GM21529 (cell line): ENCODE measurements around the gene SLC25A30.
"Not testable (repeated sequence)": the region's sequence is repeated elsewhere in the genome, so short reads cannot be mapped to it uniquely, and the experiment has no call there.

Experiments
- ATAC-seq: cut with Tn5 transposase; IDR thresholded peaks from one replicate; pipeline ENCODE4 v1.9.1; 2021; ENCODE audit not compliant: unreplicated experiment

The SLC25A30 gene

DNA sequence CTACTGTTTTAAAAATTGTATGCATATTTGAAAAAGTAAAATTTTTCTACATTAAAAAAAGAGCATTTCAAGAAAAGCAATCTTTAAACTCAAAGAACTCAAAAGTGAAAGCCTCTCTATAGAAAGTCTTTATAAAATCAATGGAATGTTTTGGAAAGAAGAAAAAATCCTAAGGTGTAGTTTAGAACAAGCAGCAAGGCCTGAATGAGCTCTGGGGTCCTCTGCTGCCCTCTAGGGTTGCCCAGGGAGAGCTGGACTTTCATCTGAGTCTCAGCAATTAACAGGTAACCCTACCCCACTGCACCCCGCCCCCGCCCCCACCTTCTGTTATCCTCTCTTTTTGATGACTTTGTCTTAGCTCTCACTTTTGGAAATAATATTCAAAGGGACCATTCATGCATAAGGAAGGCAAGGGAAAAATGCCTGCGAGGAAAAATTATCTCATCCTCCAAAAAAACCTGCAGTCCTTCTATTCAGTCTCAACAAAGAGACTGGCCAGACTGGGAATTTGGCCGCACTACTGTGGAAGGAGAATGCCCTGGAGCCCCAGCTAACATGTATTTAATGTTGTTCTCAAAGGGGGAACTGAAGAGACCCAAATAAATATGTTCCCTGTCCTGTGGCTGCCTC, 24.1 kb downstream of the SLC25A30 start:
- peak; percentile 57 for ATAC-seq

DNA sequence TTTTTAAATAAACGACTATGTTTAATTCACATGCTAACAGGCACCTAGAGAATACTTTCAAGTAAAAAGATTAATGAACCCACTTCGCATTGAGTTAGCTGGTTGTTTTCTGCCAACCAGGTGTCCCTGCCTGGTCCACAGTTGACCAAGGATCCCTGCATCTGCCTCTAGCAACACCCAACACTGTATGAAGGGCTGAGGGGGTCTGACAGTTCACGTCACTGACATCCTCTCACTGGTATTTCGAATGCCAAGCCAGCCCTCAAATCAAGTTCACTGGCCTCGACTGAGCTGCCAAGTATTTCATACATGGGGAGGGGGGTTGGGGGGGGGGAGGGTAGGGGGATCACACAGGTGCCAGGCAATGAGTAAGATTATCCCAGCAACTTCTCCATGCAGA, 25.4 kb downstream of the SLC25A30 start:
- no peak for ATAC-seq

- no peak for ATAC-seq
Observed at GRCh38 chr13:45391926-45392325, 26.2 kb downstream of the SLC25A30 start.

DNA sequence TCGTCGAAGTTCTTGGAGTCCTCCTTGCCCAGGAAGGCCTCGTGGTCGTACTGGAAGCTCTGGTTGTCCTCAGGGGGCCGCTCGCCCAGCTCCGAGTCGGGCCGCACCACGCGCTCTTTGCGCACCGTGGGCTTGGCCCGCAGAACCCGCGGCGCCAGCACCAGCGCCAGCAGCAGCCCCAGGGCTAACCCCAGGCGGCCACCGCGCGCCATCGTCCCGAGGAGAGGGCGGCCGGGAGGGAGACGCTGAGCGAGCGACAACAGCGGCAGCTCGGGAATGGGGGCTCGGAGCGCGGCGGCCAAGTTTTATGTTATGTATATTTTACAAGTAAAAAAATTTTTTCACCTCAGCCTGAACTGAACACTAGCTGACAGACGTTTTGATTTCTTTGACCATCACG, 27.0 kb downstream of the SLC25A30 start:
- ATAC-seq = not testable (repeated sequence)

- not testable (repeated sequence) for ATAC-seq
Observed at GRCh38 chr13:45390348-45390747, 27.8 kb downstream of the SLC25A30 start.

- no peak for ATAC-seq
Observed at GRCh38 chr13:45388664-45389063, 29.5 kb downstream of the SLC25A30 start.

DNA sequence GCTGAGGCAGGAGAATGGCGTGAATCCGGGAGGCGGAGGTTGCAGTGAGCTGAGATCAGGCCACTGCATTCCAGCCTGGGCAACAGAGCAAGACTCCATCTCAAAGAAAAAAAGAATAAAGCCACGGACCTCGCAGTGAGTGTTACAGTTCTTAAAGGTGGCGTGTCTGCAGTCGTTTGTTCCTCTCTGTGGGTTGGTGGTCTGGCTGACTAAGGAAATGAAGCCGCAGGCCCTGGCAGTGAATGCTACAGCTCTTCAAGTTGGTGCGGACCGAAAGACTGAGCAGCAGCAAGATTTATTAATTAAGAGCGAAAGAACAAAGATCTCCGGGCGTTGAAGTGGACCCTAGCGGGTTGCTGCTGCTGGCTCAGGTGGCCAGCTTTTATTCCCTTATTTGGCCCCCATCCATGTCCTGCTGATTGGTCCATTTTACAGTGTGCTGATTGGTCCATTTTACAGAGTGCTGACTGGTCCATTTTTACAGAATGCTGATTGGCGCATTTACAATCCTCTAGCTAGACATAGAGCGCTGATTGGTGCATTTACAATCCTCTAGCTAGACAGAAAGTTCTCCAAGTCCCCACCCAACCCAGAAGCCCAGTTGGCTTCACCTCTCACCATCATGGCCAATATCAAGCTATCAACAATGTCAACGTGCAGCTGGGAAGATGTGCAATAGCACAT, 31.1 kb downstream of the SLC25A30 start:
- not testable (repeated sequence) for ATAC-seq

- no peak for ATAC-seq
Observed at GRCh38 chr13:45385907-45386553, 32.1 kb downstream of the SLC25A30 start.

DNA sequence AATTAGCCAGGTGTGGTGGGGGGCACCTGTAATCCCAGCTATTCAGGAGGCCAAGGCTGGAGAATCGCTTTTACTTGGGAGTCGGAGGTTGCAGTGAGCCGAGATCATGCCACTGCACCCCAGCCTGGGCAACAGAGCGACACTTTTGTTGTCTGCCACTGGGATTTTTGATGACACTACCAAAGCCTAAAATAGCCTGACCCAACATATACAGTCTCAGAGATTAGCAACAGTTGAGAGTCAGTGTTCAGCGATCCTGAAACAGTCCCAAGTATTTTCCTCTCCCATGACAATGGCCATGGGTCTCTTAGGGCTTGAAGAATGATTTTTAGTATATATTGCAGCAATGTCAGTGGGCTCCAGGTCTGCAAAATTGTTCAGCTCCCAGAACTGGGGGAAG, 32.9 kb downstream of the SLC25A30 start:
- no peak for ATAC-seq

DNA sequence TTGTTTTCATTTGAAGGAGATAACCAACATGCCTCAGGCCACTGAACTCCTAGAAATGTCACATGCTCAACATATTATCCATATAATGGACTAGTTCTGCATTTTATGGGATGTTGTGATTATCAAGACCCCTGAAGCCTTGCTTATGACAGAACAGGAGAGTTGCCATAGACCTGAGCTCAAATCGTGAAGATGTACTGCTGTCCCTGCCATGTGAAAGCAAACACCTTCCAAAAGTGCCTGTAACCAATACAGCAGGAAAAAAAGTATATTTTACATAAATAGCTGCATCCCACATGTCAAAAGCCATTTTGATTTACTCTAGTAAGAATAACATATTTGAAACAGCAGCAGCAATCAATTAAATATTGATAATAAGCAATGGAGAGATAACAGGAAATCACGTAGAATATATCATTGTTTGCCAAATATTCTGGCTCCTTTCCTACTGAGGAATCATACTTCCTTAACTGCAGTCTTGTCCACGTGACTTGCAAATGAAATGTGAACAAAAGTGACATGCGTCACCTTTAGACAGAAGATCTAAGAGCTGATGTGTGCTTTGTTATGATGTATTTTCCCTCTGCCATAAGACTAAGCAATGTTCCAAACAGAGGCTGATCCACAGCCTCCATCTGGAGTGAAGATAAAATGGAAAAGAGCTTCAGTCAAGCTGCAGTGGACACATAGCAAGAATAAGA, 33.5 kb downstream of the SLC25A30 start:
- no peak for ATAC-seq

DNA sequence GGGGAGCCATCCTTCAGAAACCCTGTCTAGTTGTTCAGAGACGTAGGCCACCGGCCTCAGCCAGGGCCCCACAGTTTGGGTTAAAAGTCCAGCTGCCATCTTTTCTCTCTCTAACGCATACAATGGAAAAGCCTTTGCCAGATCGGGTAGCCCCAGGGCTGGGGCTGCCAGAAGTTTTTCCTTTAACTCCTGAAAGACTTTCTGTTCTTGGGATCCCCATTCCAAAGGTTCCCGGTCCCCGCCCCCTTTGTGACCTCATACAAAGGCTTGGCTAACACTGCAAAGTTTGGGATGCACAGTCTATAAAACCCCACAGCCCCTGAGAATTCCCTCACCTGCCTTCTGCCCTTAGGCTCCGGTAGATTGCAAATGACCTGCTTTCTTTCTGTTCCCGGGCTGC, 35.4 kb downstream of the SLC25A30 start:
- not testable (repeated sequence) for ATAC-seq

DNA sequence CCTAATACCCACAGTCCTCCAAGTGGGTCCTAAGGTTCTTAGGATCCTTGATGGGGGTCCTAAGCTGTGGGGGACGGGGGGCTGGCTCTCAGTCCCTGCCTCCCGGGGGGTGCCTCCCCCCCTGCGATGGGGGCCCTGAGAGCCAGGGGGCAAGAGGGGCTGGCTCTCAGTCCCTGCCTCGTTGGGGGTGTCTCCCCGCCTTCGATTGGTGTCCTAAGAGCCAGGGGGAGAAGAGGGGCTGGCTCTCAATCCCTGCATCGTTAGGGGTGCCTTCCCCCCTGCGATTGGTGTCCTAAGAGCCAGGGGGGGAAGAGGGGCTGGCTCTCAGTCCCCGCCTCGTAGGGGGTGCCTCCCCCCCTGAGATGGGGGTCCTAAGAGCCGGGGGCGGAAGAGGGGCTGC, 37.0 kb downstream of the SLC25A30 start:
- ATAC-seq = no peak

DNA sequence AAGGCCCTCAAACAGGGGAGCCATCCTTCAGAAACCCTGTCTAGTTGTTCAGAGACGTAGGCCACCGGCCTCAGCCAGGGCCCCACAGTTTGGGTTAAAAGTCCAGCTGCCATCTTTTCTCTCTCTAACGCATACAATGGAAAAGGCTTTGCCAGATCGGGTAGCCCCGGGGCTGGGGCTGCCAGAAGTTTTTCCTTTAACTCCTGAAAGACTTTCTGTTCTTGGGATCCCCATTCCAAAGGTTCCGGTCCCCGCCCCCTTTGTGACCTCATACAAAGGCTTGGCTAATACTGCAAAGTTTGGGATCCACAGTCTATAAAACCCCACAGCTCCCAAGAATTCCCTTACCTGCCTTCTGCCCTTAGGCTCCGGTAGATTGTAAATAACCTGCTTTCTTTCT, 37.5 kb downstream of the SLC25A30 start:
- ATAC-seq = not testable (repeated sequence)

DNA sequence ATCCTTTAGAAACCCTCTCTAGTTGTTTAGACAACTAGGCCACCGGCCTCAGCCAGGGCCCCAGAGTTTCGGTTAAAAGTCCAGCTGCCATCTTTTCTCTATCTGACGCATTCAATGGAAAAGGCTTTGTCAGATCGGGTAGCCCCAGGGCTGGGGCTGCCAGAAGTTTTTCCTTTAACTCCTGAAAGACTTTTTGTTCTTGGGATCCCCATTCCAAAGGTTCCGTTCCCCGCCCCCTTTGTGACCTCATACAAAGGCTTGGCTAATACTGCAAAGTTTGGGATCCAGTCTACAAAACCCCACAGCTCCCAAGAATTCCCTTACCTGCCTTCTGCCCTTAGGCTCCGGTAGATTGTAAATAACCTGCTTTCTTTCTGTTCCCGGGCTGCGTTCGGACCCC, 38.7 kb downstream of the SLC25A30 start:
- not testable (repeated sequence) for ATAC-seq

DNA sequence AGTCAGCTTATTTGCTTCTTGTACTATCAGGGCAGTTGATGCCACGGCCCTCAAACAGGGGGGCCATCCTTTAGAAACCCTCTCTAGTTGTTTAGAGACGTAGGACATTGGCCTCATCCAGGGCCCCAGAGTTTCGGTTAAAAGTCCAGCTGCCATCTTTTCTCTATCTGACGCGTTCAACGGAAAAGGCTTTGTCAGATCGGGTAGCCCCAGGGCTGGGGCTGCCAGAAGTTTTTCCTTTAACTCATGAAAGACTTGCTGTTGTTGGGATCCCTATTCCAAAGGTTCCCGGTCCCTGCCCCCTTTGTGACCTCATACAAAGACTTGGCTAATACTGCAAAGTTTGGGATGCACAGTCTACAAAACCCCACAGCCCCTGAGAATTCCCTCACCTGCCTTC, 39.4 kb downstream of the SLC25A30 start:
- ATAC-seq = not testable (repeated sequence)

DNA sequence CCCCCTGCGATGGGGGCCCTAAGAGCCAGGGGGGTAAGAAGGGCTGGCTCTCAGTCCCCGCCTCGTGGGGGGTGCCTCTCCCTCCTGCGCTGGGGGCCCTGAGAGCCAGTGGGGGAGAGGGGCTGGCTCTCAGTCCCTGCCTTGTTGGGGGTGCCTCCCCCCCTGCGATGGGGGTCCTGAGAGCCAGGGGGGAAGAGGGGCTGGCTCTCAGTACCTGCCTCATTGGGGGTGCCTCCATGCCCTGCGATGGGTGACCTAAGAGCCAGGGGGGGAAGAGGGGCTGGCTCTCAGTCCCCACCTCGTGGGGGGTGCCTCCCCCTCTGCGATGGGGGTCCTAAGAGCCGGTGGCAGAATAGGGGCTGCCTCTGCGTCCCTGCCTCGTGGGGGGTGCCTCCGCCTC, 40.9 kb downstream of the SLC25A30 start:
- not testable (repeated sequence) for ATAC-seq

- ATAC-seq = not testable (repeated sequence)
Observed at GRCh38 chr13:45376651-45377050, 41.5 kb downstream of the SLC25A30 start.

DNA sequence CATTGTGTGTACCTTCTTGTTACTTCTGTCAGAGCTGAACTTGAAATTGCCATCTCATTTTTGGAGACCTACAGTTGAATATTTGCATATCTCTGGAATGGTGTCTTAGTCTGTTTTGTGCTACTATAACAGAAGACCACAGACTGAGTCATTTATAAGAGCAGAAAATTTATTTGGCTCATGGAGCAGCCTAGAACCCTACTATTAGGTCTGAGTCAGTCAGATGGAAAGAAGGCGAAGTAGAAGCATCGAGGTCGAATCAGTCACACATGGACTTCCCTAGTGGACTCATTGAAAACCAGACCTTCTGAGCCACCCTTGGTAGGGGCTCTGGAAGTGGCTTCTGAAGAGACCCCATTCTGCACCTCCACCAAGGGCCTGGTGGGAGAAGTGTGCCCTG, 43.3 kb downstream of the SLC25A30 start:
- ATAC-seq = no peak

DNA sequence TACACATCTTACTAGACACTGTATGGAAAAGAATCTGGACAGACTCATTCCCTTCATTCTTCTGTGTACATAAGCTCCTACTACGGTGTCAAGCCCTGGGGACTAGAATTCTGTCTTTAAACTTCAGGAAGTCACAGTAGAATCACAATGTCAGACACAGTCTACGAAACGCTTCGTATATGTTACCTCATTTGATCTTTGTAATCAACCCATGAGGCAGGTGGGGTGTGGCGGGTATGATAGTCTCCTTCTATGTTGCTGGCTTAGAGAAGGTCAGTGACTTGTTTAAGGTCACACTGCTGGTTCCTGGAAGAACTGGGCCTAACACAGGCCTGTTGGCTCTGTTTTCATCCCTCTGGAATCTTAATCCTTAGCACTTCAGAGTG, 45.0 kb downstream of the SLC25A30 start:
- ATAC-seq = no peak

- no peak for ATAC-seq
Observed at GRCh38 chr13:45372189-45373161, 45.7 kb downstream of the SLC25A30 start.
